ES-I3 (cell line): ENCODE data around the gene BEND3.
A peak's percentile ranks its signal among the peaks of the same experiment; 100 is the strongest.
"Not testable (repeated sequence)": the region's sequence is repeated elsewhere in the genome, so short reads cannot be mapped to it uniquely, and the experiment has no call there.

ENCODE experiments used
- H3K36me3 ChIP-seq: 2 replicates; pipeline ENCODE4 v1.6.1; 2013; ENCODE audit warnings: mild to moderate bottlenecking, low read length, control low read depth, moderate library complexity; ENCODE audit not compliant: insufficient read depth
- H3K4me1 ChIP-seq: 2 replicates; pipeline ENCODE4 v1.6.1; 2013; ENCODE audit warnings: mild to moderate bottlenecking, control low read depth, low read length; ENCODE audit not compliant: insufficient read depth
- H3K9ac ChIP-seq: 2 replicates; pipeline ENCODE4 v1.6.1; 2013; ENCODE audit warnings: low read depth, mild to moderate bottlenecking, low read length, moderate library complexity
- H3K9me3 ChIP-seq: 2 replicates; pipeline ENCODE4 v1.6.1; 2013; ENCODE audit warnings: mild to moderate bottlenecking, low read length, moderate library complexity; ENCODE audit not compliant: control insufficient read depth, insufficient read depth

Gene BEND3

GRCh38 chr6:107114926-107115694, at the start of gene BEND3:
TSS of gene BEND3 (minus strand) at chr6:107115515. CDS start at chr6:107099285, 16,230 bp downstream.
- Histone ChIP-seq H3K36me3 (no peaks in the 10 kb centered on the region), H3K9ac (peak within 1 kb of the TSS; percentile 87), H3K4me1 (peaks cover 19% of the 10 kb centered on the region), H3K9me3 (no peaks in the 10 kb centered on the region)

- not testable (repeated sequence) for H3K36me3 ChIP-seq, H3K4me1 ChIP-seq, H3K9ac ChIP-seq, H3K9me3 ChIP-seq
Measured at GRCh38 chr6:107164299-107164698, 49.0 kb upstream of the BEND3 start.

- no peak overlapping the region for H3K9ac ChIP-seq
- no peaks in the 10 kb centered on the region for H3K4me1 ChIP-seq
- no peaks in the 10 kb centered on the region for H3K36me3 ChIP-seq
- no peaks in the 10 kb centered on the region for H3K9me3 ChIP-seq
Measured at GRCh38 chr6:107161521-107161920, 46.2 kb upstream of the BEND3 start.

- H3K9ac ChIP-seq = no peak overlapping the region
- no peaks in the 10 kb centered on the region for H3K36me3 ChIP-seq
- peaks cover 17% of the 10 kb centered on the region for H3K4me1 ChIP-seq
- no peaks in the 10 kb centered on the region for H3K9me3 ChIP-seq
Measured at GRCh38 chr6:107156617-107157016, 41.3 kb upstream of the BEND3 start.

- Histone ChIP-seq H3K9ac (no peak overlapping the region), H3K9me3 (no peaks in the 10 kb centered on the region), H3K4me1 (peaks cover 19% of the 10 kb centered on the region), H3K36me3 (no peaks in the 10 kb centered on the region)
Measured at GRCh38 chr6:107154801-107155160, 39.5 kb upstream of the BEND3 start.

- Histone ChIP-seq H3K4me1 (peaks cover 19% of the 10 kb centered on the region), H3K9ac (no peak overlapping the region), H3K36me3 (no peaks in the 10 kb centered on the region), H3K9me3 (no peaks in the 10 kb centered on the region)
Measured at GRCh38 chr6:107154131-107154800, 39.0 kb upstream of the BEND3 start.

GRCh38 chr6:107152638-107153430, 37.5 kb upstream of the BEND3 start:
- H3K9ac ChIP-seq = no peak overlapping the region
- H3K36me3 ChIP-seq = no peaks in the 10 kb centered on the region
- H3K4me1 ChIP-seq = peaks cover 19% of the 10 kb centered on the region
- H3K9me3 ChIP-seq = no peaks in the 10 kb centered on the region

GRCh38 chr6:107144666-107145065, 29.4 kb upstream of the BEND3 start:
- Histone ChIP-seq H3K9ac (no peak overlapping the region), H3K9me3 (no peaks in the 10 kb centered on the region), H3K4me1 (no peaks in the 10 kb centered on the region), H3K36me3 (no peaks in the 10 kb centered on the region)

- no peaks in the 10 kb centered on the region for H3K36me3 ChIP-seq
- H3K9ac ChIP-seq = no peak overlapping the region
- no peaks in the 10 kb centered on the region for H3K4me1 ChIP-seq
- no peaks in the 10 kb centered on the region for H3K9me3 ChIP-seq
Measured at GRCh38 chr6:107144014-107144413, 28.7 kb upstream of the BEND3 start.

GRCh38 chr6:107140581-107140980, 25.3 kb upstream of the BEND3 start:
- Histone ChIP-seq H3K9ac (no peak overlapping the region), H3K36me3 (no peaks in the 10 kb centered on the region), H3K4me1 (no peaks in the 10 kb centered on the region; the same call in 1 of the 2 replicates), H3K9me3 (no peaks in the 10 kb centered on the region)

- not testable (repeated sequence) for H3K9me3 ChIP-seq, H3K4me1 ChIP-seq, H3K9ac ChIP-seq, H3K36me3 ChIP-seq
Measured at GRCh38 chr6:107136324-107136723, 21.0 kb upstream of the BEND3 start.

- H3K4me1 ChIP-seq, H3K36me3 ChIP-seq, H3K9me3 ChIP-seq, H3K9ac ChIP-seq: not testable (repeated sequence)
Measured at GRCh38 chr6:107135048-107135680, 19.8 kb upstream of the BEND3 start.

GRCh38 chr6:107132330-107132954, 17.1 kb upstream of the BEND3 start:
- H3K9me3 ChIP-seq = no peaks in the 10 kb centered on the region
- peaks cover 8% of the 10 kb centered on the region; the same call in 1 of the 2 replicates for H3K4me1 ChIP-seq
- no peaks in the 10 kb centered on the region for H3K36me3 ChIP-seq
- H3K9ac ChIP-seq = no peak overlapping the region

- Histone ChIP-seq H3K36me3 (no peaks in the 10 kb centered on the region), H3K9me3 (no peaks in the 10 kb centered on the region), H3K4me1 (peaks cover 21% of the 10 kb centered on the region), H3K9ac (no peak overlapping the region)
Measured at GRCh38 chr6:107129370-107129925, 14.1 kb upstream of the BEND3 start.
